Inferior parietal cortex (tissue), 1 donor: Measurements from ENCODE around the gene PITPNB.

Source experiments
- DNase-seq: peaks from one replicate; pipeline ENCODE4 v3.0.0-alpha.2; 2016; ENCODE audit errors: extremely low spot score

Gene PITPNB

GRCh38 chr22:27803841-27804415 is 115.1 kb downstream of the PITPNB start:
- DNase-seq: no peak

DNA sequence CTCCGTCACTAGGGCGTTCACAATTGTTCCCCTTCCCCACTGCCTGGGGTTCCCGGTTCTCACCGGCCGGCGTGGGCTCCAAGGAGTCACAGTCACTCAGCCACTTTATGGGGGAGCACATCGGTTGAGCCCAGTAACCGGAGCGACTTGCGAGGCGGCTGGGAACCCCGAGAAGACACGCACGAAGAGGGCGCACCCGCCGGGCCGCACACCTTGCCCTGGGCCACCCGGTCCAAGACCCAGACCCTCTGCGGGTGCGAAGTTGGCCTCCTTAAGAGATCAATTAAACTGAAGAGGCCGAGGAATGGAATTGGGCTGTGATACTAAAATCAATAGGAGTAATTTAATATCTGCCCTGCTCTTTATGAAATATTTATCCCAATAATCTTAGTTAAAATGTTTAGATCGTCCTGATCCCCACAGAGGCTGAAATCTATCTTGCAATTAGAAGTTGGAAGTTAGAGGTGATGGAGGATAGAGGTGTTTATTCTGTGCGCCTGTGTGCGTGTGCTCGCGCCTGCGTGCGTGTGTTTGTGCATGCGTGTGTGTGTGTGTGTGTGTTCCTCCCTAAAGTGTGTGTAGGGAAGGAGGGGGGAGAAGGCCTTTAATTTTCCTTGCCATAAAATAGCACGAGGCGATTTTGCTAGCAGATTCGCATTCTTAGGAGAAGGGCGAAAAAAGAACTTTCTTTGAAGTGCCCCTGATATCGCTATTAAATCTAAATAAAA is 116.5 kb downstream of the PITPNB start:
- DNase-seq: no peak
